DOHH2 (cell line): ENCODE results near the gene CRAT.

Experiments used
- H3F3A ChIP-seq: fragments of 200-600 bp; sonication (generic), shearing (Covaris generic); 2 replicates; pipeline ENCODE4 v1.6.0; 2016; ENCODE audit warnings: antibody characterized with exemption, mild to moderate bottlenecking; ENCODE audit not compliant: control insufficient read depth, insufficient read depth
- H3K27ac ChIP-seq: fragments of 200-600 bp; sonication (generic); 2 replicates; pipeline ENCODE4 v1.5.1; 2014; ENCODE audit warnings: low read depth, mild to moderate bottlenecking, low read length, moderate library complexity
- H3K27me3 ChIP-seq: fragments of 200-600 bp; sonication (generic); 2 replicates; pipeline ENCODE4 v1.6.1; 2014; ENCODE audit warnings: mild to moderate bottlenecking, low read length, mixed read lengths; ENCODE audit not compliant: control insufficient read depth
- H3K36me3 ChIP-seq: fragments of 200-600 bp; sonication (generic); 2 replicates; pipeline ENCODE4 v1.6.1; 2014; ENCODE audit warnings: mild to moderate bottlenecking, low read length, moderate library complexity, mixed read lengths; ENCODE audit not compliant: control insufficient read depth
- H3K4me1 ChIP-seq: fragments of 200-600 bp; sonication (generic); 2 replicates; pipeline ENCODE4 v1.6.1; 2014; ENCODE audit warnings: mild to moderate bottlenecking, low read length, mixed read lengths; ENCODE audit not compliant: control insufficient read depth
- H3K4me2 ChIP-seq: fragments of 200-600 bp; sonication (generic); 2 replicates; pipeline ENCODE4 v1.6.0; 2014; ENCODE audit warnings: mild to moderate bottlenecking, low read length, moderate library complexity
- H3K4me3 ChIP-seq: fragments of 200-600 bp; sonication (generic); 2 replicates; pipeline ENCODE4 v1.5.1; 2014; ENCODE audit warnings: mild to moderate bottlenecking, low read length, mixed read lengths
- H3K79me2 ChIP-seq: fragments of 200-600 bp; sonication (generic); 2 replicates; pipeline ENCODE4 v1.6.1; 2014; ENCODE audit warnings: mild to moderate bottlenecking, low read length, mixed read lengths; ENCODE audit not compliant: control insufficient read depth
- H3K9me2 ChIP-seq: fragments of 200-600 bp; sonication (generic); replicated peaks from 2 replicates; pipeline ENCODE4 v1.6.1; 2014; ENCODE audit warnings: mild to moderate bottlenecking, low read length, mixed read lengths; ENCODE audit not compliant: control insufficient read depth
- H3K9me3 ChIP-seq: fragments of 200-600 bp; sonication (generic); 2 replicates; pipeline ENCODE4 v1.6.1; 2014; ENCODE audit warnings: antibody characterized with exemption, low read length, mixed read lengths; ENCODE audit not compliant: control insufficient read depth, insufficient read depth
- H4K20me1 ChIP-seq: fragments of 200-600 bp; sonication (generic); 2 replicates; pipeline ENCODE4 v1.6.0; 2014; ENCODE audit warnings: low read depth, mild to moderate bottlenecking, antibody characterized with exemption, low read length, moderate library complexity; ENCODE audit not compliant: control insufficient read depth, insufficient read depth
- EZH2phosphoT487 ChIP-seq: fragments of 200-600 bp; sonication (generic); IDR thresholded peaks from 2 replicates; pipeline ENCODE4 v1.6.1; 2017; ENCODE audit warnings: borderline replicate concordance, mild to moderate bottlenecking, antibody characterized with exemption, low read length, moderate library complexity, mixed read lengths
- TF ChIP-seq, protein P1 (sequence below): fragments of 200-600 bp; sonication (generic); IDR thresholded peaks from one replicate; pipeline ENCODE4 v1.5.1; 2014; ENCODE audit warnings: antibody characterized with exemption, mild to moderate bottlenecking, low read depth, low read length; ENCODE audit not compliant: poor library complexity, severe bottlenecking

Gene CRAT

DNA sequence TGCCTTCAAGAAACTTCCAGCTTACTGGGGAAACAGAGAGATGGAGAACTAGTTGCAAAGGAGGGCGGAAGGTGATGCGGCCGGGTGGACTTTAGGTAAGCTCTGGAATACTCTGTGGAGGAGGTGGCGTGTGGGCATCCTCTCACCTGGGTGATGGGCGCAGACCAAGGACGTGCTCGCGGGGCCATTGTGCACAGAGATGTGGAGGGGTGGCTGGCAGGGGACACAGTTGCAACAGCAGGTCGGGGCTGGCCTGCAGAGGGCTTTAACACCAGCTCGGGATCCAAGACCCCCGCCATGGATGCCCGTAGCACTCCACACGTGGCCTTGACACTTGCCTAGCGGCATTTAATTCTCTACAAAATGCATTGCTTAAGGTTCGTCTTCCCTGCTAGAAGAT, 40.9 kb upstream of the CRAT start:
- no peaks in the 10 kb centered on the region; the same call in 1 of the 2 replicates for H4K20me1 ChIP-seq
- no peak overlapping the region for H3K4me2 ChIP-seq
- H3K27me3 ChIP-seq = no peaks in the 10 kb centered on the region
- H3K4me3 ChIP-seq = no peak overlapping the region
- peaks cover 15% of the 10 kb centered on the region for H3K4me1 ChIP-seq
- no peak overlapping the region for H3K27ac ChIP-seq
- no peak for TF ChIP-seq EZH2phosphoT487
- TF ChIP-seq, protein P1, sequence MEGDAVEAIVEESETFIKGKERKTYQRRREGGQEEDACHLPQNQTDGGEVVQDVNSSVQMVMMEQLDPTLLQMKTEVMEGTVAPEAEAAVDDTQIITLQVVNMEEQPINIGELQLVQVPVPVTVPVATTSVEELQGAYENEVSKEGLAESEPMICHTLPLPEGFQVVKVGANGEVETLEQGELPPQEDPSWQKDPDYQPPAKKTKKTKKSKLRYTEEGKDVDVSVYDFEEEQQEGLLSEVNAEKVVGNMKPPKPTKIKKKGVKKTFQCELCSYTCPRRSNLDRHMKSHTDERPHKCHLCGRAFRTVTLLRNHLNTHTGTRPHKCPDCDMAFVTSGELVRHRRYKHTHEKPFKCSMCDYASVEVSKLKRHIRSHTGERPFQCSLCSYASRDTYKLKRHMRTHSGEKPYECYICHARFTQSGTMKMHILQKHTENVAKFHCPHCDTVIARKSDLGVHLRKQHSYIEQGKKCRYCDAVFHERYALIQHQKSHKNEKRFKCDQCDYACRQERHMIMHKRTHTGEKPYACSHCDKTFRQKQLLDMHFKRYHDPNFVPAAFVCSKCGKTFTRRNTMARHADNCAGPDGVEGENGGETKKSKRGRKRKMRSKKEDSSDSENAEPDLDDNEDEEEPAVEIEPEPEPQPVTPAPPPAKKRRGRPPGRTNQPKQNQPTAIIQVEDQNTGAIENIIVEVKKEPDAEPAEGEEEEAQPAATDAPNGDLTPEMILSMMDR = no peak
- no peaks in the 10 kb centered on the region for H3K79me2 ChIP-seq
- peaks cover 10% of the 10 kb centered on the region; the same call in 1 of the 2 replicates for H3K36me3 ChIP-seq
- no peaks in the 10 kb centered on the region for H3K9me3 ChIP-seq
- H3K9me2 ChIP-seq = no peaks in the 10 kb centered on the region
- H3F3A ChIP-seq = no peaks in the 10 kb centered on the region

DNA sequence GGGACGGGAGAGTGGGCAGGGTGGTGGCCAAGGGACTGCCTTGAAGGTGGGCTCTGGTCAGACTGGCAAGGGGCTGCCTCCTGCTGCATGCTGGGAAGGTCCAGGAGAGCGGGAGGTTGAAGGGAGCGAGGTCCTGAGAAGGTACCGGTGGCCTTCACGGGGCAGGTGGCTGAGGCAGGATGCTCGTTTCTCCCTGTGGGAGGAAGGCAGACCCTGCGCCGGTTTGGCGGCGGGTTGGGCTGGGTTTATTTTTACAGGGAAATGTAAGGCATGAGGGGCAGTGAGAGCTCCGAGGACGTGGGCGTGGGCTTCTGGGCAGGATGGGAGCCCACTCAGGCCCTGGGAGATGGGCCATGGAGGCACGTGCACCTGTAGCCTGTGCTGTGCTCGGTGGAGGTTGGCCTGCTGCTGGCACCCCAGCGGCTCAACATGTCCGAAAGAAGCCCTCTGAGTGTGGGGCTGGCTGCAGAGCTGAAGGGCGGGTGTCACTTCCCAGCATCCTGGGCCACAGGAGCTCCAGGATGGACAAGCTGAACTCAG, 40.1 kb upstream of the CRAT start:
- Histone ChIP-seq H3K4me3 (no peak overlapping the region), H3K9me3 (no peaks in the 10 kb centered on the region), H3K79me2 (no peaks in the 10 kb centered on the region), H4K20me1 (no peaks in the 10 kb centered on the region; the same call in 1 of the 2 replicates), H3K36me3 (peaks cover 10% of the 10 kb centered on the region; the same call in 1 of the 2 replicates), H3K9me2 (no peaks in the 10 kb centered on the region), H3F3A (no peaks in the 10 kb centered on the region), H3K27me3 (no peaks in the 10 kb centered on the region), H3K4me1 (peaks cover 15% of the 10 kb centered on the region), H3K27ac (no peak overlapping the region), H3K4me2 (no peak overlapping the region)
- TF ChIP-seq EZH2phosphoT487 = no peak
- TF ChIP-seq, protein P1 = no peak

DNA sequence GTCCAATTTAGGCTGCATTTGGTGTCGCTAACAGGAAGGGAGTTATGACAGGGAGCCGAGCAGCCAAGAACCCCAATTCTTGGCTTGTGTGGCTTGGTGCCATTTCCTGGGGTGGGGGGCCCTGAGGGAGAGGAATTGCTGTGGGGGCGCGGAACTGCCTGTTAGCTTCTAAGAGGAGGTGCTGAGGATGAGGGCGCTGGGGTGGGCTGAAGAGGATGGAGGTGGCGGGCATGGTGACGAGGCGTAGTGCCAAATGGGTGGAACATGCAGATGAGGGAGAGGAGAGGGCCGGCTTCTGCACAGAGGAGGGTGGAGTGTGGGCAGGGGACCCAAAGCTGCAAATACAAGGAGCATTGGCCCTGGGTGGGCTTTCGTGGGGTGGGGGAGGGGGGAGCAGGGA, 39.5 kb upstream of the CRAT start:
- Histone ChIP-seq H3K9me3 (no peaks in the 10 kb centered on the region), H3K4me2 (no peak overlapping the region), H3K27ac (no peak overlapping the region), H3F3A (no peaks in the 10 kb centered on the region), H4K20me1 (no peaks in the 10 kb centered on the region; the same call in 1 of the 2 replicates), H3K9me2 (no peaks in the 10 kb centered on the region), H3K27me3 (no peaks in the 10 kb centered on the region), H3K4me3 (no peak overlapping the region), H3K36me3 (peaks cover 10% of the 10 kb centered on the region; the same call in 1 of the 2 replicates), H3K4me1 (peaks cover 15% of the 10 kb centered on the region), H3K79me2 (no peaks in the 10 kb centered on the region)
- no peak for TF ChIP-seq EZH2phosphoT487
- TF ChIP-seq, protein P1 = no peak
